GM18499 (cell line): ENCODE data around the gene KRTCAP2.

Experiments used
- ATAC-seq: cut with Tn5 transposase; IDR thresholded peaks from one replicate; pipeline ENCODE4 v1.9.1; 2021; ENCODE audit warnings: moderate number of reproducible peaks; ENCODE audit not compliant: insufficient read depth, unreplicated experiment

Gene KRTCAP2

DNA sequence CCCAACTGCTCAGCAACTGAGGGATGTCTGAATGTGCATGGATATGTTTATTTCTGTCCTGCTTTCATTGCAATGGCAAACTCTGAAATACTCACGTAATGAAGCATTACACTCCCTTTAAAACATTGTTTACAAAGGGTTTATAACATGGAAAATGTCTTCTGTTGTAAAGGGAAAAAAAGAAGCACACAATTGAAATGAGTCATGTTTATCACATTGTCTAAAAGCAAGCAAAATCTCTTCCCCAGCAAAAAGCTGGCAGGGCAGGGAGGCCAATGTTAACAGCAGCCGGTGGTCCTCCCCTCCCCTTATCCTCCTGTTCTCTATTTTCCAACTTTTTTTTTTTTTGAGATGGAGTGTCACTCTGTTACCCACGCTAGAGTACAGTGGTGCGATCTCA lies 49.3 kb downstream of the KRTCAP2 start:
- no peak for ATAC-seq

DNA sequence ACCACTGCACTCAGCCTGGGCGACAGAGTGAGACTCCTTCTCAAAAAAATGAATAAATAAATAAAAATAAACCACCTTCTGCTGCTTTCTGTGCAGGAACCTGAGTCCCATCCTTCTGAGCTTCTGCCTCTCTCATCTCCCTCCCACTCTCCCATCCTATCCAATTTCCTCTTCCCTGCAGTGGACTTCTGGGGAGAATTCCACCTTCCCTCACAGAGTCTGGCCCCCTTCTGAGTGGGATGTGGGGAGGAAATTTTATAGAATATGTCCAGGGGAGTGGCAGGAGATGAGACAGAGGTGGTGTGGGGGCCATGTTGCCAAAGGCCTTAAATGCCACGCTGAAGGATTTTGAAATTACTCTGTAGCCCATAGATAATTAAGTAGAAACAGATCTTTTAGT lies 50.8 kb downstream of the KRTCAP2 start:
- ATAC-seq = no peak

DNA sequence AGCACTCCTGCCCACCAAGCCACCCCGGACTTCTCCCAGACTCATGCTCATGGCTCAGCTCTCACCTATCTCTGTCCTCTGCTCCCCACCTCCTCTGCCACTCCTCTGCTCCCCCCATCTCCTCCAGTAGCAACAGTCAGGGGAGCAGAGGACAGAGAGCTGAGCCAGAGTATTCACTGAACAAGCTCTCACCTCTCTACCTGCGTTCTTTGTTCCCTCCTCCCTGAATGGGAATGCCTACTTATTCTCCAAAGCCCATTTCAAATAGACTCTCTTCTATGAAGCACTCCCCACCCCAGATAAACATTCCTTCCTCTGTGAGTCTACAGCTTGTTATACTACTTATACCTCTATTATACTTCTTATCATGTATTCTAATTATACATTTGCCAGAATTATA lies 51.9 kb downstream of the KRTCAP2 start:
- no peak for ATAC-seq

DNA sequence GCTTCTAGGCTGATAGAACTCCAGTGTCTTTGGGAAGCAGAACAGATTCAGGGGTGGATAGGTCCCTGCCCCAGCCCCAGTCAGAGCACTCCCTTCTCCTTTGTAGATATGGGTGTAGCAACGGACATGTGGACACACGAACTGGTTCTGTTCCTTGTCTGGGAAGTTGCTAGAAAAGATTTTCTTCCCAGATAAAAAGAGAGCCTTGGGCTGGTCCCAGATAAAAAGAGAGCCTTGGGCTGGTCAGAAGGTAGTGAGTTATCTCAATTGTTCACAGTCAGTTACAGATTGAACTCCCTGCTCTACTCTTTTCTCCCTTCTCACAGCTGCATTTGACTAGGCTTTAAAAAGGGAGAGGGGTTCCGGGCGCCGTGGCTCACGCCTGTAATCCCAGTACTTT lies 52.9 kb downstream of the KRTCAP2 start:
- ATAC-seq = no peak
